RWPE1 (cell line): Measurements from ENCODE around the gene NMRK2.
"Not testable (repeated sequence)": the region's sequence is repeated elsewhere in the genome, so short reads cannot be mapped to it uniquely, and the experiment has no call there.

Source experiments
- CTCF ChIA-PET: fragments of 350-600 bp; sonication (Branson Sonifier 250); formaldehyde crosslinking; extraction: SDS; loops from one replicate; lab custom pipeline; 2021; lab: Yijun Ruan, JAX
- POLR2A ChIA-PET: fragments of 400-600 bp; formaldehyde crosslinking; extraction: SDS; loops from one replicate; lab custom pipeline; 2020; ENCODE audit warnings: antibody characterized with exemption; ENCODE audit not compliant: low non-redundant PET; lab: Yijun Ruan, JAX
- DNase-seq: peaks from one replicate; pipeline ENCODE4 v3.0.0; 2012; ENCODE audit warnings: low spot score
- H3K27ac ChIP-seq: fragments of 450-650 bp; 2 replicates; pipeline ENCODE4 v1.5.1; 2017
- CTCF ChIP-seq: fragments of 450-650 bp; conservative IDR thresholded peaks from 2 replicates; pipeline ENCODE4 v1.5.1; 2017; ENCODE audit warnings: low read depth, mild to moderate bottlenecking

NMRK2 gene

GRCh38 chr19:3932931-3933810 lies at the start of gene NMRK2:
Gene NMRK2 (plus strand): TSS chr19:3933069. CDS start chr19:3933672, 603 bp downstream.
- ChIA-PET CTCF (interaction anchor here (0.5 to 0.9 kb wide), 4 partner anchors 12 to 307 kb away, joined by 3 to 8 read pairs (median 6); no protein-coding TSS in a partner anchor), POLR2A (no interaction called here)

GRCh38 chr19:3890591-3890990 lies 42.3 kb upstream of the NMRK2 start:
- no peak for DNase-seq
- no peak overlapping the region for H3K27ac ChIP-seq
- POLR2A ChIA-PET, result no interaction called here
- CTCF ChIA-PET, result interaction anchor here (0.6 kb wide), 2 partner anchors 224 to 319 kb away, joined by 3 read pairs; no protein-coding TSS in a partner anchor
- TF ChIP-seq CTCF, result no peak

More at GRCh38 chr19:3932931-3933810, at the start of gene NMRK2:
- no peak for DNase-seq
- H3K27ac ChIP-seq, result no peak within 1 kb of the TSS
- TF ChIP-seq CTCF, result no peak

GRCh38 chr19:3893509-3894179 lies 39.2 kb upstream of the NMRK2 start:
- ChIA-PET CTCF (interaction anchor here (0.6 kb wide), 1 partner anchor 275 kb away, joined by 3 read pairs; no protein-coding TSS in a partner anchor), POLR2A (interaction anchor here (0.7 kb wide), 1 partner anchor 11 kb away, joined by 6 read pairs; no protein-coding TSS in a partner anchor)
- no peak for DNase-seq
- H3K27ac ChIP-seq, result no peak overlapping the region
- no peak for TF ChIP-seq CTCF

- H3K27ac ChIP-seq, CTCF ChIA-PET, DNase-seq, POLR2A ChIA-PET: not testable (repeated sequence)
Observed at GRCh38 chr19:3894959-3895358, 37.9 kb upstream of the NMRK2 start.

GRCh38 chr19:3895788-3896187 lies 37.1 kb upstream of the NMRK2 start:
- POLR2A ChIA-PET, result no interaction called here
- no peak for DNase-seq
- TF ChIP-seq CTCF, result no peak
- CTCF ChIA-PET, result interaction anchor here (0.6 kb wide), 1 partner anchor 351 kb away, joined by 5 read pairs; no protein-coding TSS in a partner anchor
- no peak overlapping the region for H3K27ac ChIP-seq

GRCh38 chr19:3897936-3898335 lies 34.9 kb upstream of the NMRK2 start:
- ChIA-PET CTCF (no interaction called here), POLR2A (interaction anchor here (0.5 kb wide), 1 partner anchor 69 kb away, joined by 3 read pairs; no protein-coding TSS in a partner anchor)
- no peak overlapping the region for H3K27ac ChIP-seq
- no peak for DNase-seq
- no peak for TF ChIP-seq CTCF
